ENCODE data around the gene SWAP70.

DNA sequence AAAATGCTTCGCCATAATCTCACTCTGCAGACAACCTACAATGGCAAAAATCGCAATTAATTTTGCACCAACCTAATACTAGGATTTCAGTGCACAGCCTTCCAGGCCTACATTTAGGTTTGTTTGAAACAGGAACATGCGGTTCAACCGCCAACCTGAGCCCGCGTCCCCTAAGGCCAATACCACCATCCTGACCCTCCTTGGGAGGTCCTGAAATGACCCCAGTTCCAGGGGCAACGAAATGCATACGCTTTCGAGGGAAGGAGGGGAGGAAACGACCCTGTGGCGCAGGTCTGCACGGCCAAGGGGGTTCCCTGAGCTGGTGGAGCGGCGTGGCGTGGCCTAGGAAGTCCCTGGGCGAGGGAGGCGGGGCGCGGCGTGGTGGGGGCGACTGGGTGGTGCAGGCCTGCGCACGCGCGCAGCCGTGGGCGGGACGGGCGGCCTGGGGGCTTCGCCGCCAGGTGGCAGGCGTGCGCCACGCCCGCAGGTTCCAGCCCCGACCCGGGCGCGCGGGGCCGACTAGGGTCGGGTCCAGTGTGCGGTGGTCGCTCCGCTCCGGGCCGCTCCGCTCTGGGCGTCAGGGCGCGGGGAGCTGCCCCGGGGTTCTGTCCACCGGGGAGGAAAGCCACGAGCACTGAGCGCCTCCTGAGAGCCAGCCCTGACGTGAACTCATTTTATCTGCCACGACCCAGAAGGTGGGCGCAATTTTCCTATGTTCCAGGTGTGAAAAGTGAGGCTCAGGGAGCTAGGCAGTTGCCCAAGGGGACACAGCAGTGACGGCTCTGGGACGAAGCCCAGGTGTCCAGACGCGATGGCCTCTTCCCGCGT is 94.1 kb downstream of the SWAP70 start:
- TF ChIP-seq, protein P1, sequence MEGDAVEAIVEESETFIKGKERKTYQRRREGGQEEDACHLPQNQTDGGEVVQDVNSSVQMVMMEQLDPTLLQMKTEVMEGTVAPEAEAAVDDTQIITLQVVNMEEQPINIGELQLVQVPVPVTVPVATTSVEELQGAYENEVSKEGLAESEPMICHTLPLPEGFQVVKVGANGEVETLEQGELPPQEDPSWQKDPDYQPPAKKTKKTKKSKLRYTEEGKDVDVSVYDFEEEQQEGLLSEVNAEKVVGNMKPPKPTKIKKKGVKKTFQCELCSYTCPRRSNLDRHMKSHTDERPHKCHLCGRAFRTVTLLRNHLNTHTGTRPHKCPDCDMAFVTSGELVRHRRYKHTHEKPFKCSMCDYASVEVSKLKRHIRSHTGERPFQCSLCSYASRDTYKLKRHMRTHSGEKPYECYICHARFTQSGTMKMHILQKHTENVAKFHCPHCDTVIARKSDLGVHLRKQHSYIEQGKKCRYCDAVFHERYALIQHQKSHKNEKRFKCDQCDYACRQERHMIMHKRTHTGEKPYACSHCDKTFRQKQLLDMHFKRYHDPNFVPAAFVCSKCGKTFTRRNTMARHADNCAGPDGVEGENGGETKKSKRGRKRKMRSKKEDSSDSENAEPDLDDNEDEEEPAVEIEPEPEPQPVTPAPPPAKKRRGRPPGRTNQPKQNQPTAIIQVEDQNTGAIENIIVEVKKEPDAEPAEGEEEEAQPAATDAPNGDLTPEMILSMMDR (IDR thresholded peaks at IDR 0.05; ENCODE audit: low read depth, low read length, poor library complexity, severe bottlenecking) = peak; percentile 63
- TF ChIP-seq EZH2phosphoT487 (IDR thresholded peaks at IDR 0.05; ENCODE audit: borderline replicate concordance, low read length) = no peak
